Measurements from ENCODE around the gene KIF9.
"Not testable (repeated sequence)": the region's sequence is repeated elsewhere in the genome, so short reads cannot be mapped to it uniquely, and the experiment has no call there.

DNA sequence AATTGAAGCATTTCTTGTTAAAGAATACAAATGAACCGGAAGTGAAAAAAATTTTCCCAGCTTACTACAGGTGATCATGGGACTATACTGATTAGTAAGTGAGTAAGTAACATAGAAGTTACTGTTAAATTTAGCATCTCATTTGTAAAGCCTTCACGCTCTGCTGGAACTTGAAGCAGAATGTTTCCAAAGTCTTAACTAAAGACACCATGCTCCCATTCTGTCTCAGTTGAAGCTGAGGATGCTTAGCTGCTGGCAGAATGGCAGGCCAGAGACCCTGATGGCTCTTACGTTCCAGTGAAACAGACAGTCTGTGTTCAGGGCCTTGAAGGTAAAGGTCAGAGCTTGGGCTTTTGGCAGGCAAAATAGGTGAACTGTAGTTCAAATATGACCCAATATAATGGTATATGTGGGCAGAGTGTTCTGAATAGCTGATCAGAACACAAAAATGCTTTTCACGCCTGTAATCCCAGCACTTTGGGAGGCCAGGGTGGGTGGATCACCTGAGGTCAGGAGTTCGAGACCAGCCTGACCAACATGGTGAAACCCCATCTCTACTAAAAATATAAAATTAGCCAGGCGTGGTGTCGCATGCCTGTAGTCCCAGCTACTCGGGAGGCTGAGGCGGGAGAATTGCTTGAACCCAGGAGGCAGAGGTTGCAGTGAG, 9.3 kb upstream of the KIF9 start:
- TF ChIP-seq, protein P1, sequence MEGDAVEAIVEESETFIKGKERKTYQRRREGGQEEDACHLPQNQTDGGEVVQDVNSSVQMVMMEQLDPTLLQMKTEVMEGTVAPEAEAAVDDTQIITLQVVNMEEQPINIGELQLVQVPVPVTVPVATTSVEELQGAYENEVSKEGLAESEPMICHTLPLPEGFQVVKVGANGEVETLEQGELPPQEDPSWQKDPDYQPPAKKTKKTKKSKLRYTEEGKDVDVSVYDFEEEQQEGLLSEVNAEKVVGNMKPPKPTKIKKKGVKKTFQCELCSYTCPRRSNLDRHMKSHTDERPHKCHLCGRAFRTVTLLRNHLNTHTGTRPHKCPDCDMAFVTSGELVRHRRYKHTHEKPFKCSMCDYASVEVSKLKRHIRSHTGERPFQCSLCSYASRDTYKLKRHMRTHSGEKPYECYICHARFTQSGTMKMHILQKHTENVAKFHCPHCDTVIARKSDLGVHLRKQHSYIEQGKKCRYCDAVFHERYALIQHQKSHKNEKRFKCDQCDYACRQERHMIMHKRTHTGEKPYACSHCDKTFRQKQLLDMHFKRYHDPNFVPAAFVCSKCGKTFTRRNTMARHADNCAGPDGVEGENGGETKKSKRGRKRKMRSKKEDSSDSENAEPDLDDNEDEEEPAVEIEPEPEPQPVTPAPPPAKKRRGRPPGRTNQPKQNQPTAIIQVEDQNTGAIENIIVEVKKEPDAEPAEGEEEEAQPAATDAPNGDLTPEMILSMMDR (IDR thresholded peaks at IDR 0.05) = not testable (repeated sequence)
- not testable (repeated sequence) for TF ChIP-seq POLR2A (IDR thresholded peaks at IDR 0.05)

Data from lower leg skin (tissue), 3 donors.